GM21529 (cell line): ENCODE results near the gene ENHO.

ENCODE experiments used
- ATAC-seq: cut with Tn5 transposase; IDR thresholded peaks from one replicate; pipeline ENCODE4 v1.9.1; 2021; ENCODE audit not compliant: unreplicated experiment

The ENHO gene

DNA sequence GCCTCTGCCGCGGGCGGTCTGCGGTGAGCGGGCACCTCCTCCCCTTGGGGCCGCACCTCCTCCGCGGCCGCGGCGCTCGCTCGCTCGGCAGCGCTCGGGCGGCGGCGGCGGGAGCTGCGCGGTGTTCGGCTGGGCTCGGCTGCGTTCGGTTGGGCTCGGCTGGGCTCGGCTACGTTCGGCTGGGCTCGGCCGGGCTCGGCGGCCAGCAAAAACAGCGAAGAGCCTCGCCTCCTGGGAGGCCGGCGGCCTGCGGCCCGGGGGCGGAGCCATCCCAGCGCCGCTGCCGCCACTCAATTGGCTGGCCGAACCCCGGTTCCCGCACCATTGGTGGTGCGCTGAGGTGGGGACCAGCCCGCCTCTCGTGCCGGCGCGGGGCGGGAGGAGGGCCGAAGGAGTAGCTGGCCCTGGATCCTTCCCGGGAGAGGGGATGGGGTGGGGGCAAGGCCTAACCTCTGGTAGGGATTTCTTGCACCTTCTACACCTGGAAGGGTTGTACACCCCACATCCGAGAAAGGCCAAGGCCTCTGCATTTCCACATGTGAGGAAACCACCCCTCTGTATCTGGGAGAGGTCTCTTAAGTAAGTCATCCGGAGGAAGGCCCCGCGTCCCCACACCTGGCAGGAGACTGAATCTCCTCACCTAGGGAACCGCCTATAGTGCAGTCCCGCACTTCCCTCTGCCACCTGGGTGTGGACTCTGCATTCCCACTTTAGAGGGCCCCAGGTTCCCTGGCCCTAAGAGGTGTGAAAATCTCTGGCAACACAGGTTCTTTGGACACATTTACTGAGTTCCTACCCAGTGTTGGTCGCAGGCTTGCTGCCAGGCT, at the start of gene ENHO:
ENHO (minus strand) TSS at position 20 of the 827 bp plus-strand sequence. CDS start 1,295 bp downstream, outside the sequence.
- ATAC-seq, result peak; percentile 86

- ATAC-seq, result no peak
Observed at GRCh38 chr9:34572092-34572491, 49.3 kb upstream of the ENHO start.

GRCh38 chr9:34571481-34571810, 48.7 kb upstream of the ENHO start:
- ATAC-seq, result no peak

DNA sequence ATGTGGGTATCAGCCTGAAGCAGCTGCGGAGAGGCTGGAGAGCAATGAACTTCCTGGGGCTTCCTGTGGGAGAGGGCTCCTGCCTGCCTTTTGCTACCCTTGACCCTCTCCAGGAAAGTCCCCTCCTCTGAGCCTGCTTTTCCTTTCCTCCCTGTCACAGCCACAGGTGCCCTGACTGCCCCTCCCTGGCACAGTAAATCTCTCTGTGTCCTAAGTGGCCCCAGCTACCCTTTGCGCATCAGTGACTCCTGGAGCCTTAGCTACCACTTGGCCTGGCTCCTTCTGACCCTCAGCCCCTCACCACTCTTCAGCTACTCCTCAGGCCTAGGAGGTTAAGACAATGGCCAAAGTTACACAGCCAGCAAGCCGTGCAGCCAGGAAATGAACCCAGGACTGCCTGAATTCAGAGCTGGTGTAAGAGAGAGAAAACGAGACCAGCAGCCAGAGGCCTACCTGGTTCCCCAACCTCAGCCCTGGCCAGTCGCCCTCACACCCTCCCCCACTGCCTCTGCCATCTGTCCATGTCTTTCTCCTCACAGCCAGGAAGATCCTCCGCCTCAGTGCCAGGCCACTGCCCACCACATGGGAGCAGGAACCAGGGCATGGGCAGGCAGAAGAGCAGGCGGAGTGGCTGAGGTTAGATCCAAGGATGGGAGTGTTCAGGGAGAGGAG, 48.2 kb upstream of the ENHO start:
- no peak for ATAC-seq

- ATAC-seq, result no peak
Observed at GRCh38 chr9:34570376-34570775, 47.6 kb upstream of the ENHO start.

GRCh38 chr9:34568774-34569173, 46.0 kb upstream of the ENHO start:
- ATAC-seq, result no peak

- ATAC-seq, result no peak
Observed at GRCh38 chr9:34568133-34568532, 45.3 kb upstream of the ENHO start.

DNA sequence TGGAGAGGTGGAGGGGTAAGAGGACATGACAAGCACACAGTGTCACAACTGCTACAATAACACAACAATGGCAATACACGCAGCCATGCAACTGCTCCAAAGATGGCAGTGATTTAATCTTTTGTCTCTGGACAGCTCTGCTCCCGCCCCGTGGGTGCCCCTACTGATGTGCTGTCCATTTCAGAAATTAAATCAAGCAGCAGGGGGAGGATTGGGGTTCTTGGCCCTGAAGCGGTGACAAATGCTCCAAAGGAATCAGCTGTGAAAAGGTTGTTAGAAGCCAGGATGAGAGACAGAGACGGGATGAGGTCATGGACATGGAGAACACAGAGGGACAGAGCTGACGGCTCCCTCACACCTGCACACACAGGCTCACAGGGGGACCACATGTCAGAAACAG, 44.2 kb upstream of the ENHO start:
- no peak for ATAC-seq

GRCh38 chr9:34566322-34566721, 43.5 kb upstream of the ENHO start:
- ATAC-seq, result no peak

GRCh38 chr9:34565856-34566255, 43.1 kb upstream of the ENHO start:
- ATAC-seq, result no peak

DNA sequence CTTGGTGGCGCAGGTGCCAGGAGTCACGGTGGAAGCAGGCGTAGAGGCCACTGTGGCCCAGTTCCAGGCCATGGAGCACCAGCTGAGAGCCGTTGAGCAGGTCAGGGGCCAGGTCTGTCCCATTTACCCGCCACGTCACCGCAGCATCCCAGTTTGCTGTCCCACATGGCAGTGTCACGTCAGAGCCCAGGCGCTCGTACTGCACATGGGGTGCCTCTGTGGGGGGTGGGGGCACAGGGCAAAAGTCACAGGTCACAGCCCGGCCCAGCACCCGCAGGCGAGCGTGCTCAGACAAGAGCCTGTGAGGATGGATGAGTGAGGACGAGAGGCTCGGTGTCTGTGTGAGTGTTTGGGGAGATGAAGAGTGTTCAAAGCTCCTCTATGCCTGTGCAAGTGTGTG, 41.8 kb upstream of the ENHO start:
- no peak for ATAC-seq

- ATAC-seq, result no peak
Observed at GRCh38 chr9:34563262-34563661, 40.5 kb upstream of the ENHO start.

DNA sequence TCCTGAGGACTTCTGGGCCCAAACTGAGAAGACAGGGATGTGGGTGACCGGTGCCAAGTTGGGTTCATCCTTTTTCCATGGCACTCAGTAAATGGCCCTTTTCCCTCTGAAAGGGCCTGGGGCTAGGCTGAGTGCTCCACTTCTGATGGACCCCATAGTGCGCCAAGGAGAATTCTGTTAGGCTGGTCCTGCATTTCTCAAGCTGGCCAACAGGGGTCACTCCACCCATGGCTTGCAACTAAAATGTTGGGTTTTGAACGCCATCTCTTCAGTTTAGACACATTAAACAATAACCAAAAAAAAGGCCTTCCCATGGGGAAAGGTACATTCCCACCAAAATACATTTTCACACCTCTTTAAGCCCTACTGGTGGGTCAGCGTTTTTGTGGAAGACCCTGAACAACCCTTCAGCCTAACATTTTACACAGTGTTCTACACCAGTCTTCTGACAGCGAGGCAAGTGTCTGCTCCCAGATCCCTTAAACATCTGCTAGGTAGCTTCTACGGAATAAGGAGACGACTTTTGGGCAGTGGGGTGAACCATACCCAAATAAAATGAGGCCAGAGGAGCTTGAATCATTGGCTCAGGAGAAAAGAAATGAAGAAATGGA, 39.5 kb upstream of the ENHO start:
- no peak for ATAC-seq

GRCh38 chr9:34560599-34561214, 37.9 kb upstream of the ENHO start:
- no peak for ATAC-seq

GRCh38 chr9:34559624-34560455, 37.0 kb upstream of the ENHO start:
- no peak for ATAC-seq

- ATAC-seq, result no peak
Observed at GRCh38 chr9:34558919-34559623, 36.3 kb upstream of the ENHO start.

- ATAC-seq, result no peak
Observed at GRCh38 chr9:34558364-34558763, 35.6 kb upstream of the ENHO start.

- no peak for ATAC-seq
Observed at GRCh38 chr9:34557426-34558321, 34.9 kb upstream of the ENHO start.

GRCh38 chr9:34556949-34557348, 34.2 kb upstream of the ENHO start:
- ATAC-seq, result no peak
